Measurements from ENCODE around the gene GAP43.

GAP43 gene

GRCh38 chr3:115695090-115695489 is 71.8 kb downstream of the GAP43 start:
- Histone ChIP-seq H3K9ac (no peak overlapping the region), H3K27ac (no peak overlapping the region), H3K9me3 (ENCODE audit: control insufficient read depth, low read length) (no peaks in the 10 kb centered on the region), H2AFZ (no peak overlapping the region), H3K36me3 (ENCODE audit: control insufficient read depth, insufficient read depth, low read length) (no peaks in the 10 kb centered on the region), H3K4me2 (ENCODE audit: low read length) (no peak overlapping the region), H3K4me1 (no peaks in the 10 kb centered on the region), H3K79me2 (no peaks in the 10 kb centered on the region), H3K27me3 (ENCODE audit: control insufficient read depth, insufficient read depth, low read length) (no peaks in the 10 kb centered on the region), H3K4me3 (ENCODE audit: low read depth, low read length) (no peak overlapping the region)
- TF ChIP-seq, protein P1, sequence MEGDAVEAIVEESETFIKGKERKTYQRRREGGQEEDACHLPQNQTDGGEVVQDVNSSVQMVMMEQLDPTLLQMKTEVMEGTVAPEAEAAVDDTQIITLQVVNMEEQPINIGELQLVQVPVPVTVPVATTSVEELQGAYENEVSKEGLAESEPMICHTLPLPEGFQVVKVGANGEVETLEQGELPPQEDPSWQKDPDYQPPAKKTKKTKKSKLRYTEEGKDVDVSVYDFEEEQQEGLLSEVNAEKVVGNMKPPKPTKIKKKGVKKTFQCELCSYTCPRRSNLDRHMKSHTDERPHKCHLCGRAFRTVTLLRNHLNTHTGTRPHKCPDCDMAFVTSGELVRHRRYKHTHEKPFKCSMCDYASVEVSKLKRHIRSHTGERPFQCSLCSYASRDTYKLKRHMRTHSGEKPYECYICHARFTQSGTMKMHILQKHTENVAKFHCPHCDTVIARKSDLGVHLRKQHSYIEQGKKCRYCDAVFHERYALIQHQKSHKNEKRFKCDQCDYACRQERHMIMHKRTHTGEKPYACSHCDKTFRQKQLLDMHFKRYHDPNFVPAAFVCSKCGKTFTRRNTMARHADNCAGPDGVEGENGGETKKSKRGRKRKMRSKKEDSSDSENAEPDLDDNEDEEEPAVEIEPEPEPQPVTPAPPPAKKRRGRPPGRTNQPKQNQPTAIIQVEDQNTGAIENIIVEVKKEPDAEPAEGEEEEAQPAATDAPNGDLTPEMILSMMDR (IDR thresholded peaks at IDR 0.05), result no peak

DNA sequence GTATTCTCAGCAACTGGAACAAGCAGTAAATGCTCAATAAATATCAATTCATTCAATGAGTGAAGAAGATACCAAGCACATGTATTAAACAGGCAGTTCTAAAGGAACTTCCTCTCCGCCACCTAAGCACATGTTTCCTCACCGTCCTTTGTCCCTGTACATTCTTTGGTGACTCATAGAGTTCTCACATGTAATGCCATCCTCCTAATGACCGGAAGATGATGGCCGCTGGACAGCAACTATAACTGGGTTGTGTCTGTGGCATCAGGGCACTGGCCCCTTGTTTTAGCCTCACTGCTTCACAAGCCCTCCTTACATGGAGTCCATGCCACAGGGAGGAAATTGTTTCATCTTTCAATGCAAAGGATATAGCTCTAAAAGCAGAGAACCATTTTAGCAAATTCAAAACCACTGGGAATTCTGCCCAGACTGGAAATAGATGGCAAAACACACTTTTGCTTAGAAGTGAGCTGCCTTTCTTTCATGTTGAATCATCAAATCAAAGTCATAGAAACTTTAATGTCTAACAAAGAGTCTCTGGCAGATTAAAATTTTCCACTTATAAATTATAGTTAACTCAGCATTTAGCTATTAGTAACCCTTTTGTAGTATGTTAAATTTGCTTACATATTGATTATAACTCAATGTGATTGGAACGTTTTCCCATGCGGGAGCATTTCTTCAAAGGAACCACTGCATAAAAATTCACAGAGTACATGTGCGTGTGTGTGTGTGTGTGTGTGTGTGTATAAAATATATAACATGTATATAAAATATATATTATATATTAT is 74.1 kb downstream of the GAP43 start:
- no peaks in the 10 kb centered on the region for H3K36me3 ChIP-seq (ENCODE audit: control insufficient read depth, insufficient read depth, low read length)
- H3K27me3 ChIP-seq (ENCODE audit: control insufficient read depth, insufficient read depth, low read length), result no peaks in the 10 kb centered on the region
- no peak overlapping the region for H3K4me2 ChIP-seq (ENCODE audit: low read length)
- no peak overlapping the region for H2AFZ ChIP-seq
- no peaks in the 10 kb centered on the region for H3K79me2 ChIP-seq
- no peak overlapping the region for H3K27ac ChIP-seq
- no peak overlapping the region for H3K4me3 ChIP-seq (ENCODE audit: low read depth, low read length)
- TF ChIP-seq, protein P1 (IDR thresholded peaks at IDR 0.05), result no peak
- no peaks in the 10 kb centered on the region for H3K4me1 ChIP-seq
- H3K9ac ChIP-seq, result no peak overlapping the region
- no peaks in the 10 kb centered on the region for H3K9me3 ChIP-seq (ENCODE audit: control insufficient read depth, low read length)

DNA sequence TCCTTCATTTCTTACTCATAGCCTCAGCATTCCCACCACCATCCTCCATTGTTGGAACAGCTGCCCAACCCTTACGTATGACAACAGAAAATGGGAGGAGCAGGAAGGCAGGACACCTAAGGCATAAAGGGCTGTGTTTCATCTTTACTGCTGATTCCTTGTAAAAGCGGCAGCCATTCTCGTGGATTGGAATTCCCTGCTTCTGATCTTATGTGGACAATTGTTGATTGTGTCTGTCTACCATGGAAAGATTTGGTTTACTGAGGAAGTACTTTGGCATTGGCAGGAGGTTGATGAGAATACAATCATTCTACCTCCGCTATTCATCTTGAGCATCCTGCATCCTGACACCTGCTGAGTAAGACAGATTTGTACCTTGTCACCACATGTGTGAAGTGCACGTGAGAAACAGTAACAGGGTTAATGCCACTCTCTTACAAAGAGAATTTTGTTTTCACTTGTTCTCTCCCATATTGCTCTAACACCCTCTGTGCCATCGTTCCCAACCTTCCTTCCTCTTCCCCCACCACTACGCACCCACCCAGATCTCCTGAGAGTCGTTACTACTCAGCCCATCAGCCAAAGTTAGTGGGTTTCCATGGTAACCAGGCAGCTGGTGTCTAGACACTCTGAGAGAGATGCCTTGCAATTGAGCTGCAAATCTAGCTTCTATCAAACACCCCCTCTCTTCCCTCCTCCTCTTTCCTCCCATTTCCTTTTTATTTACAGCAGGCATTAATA is 75.7 kb downstream of the GAP43 start:
- H3K79me2 ChIP-seq, result no peaks in the 10 kb centered on the region
- H3K4me1 ChIP-seq, result no peaks in the 10 kb centered on the region
- no peaks in the 10 kb centered on the region for H3K9me3 ChIP-seq (ENCODE audit: control insufficient read depth, low read length)
- no peaks in the 10 kb centered on the region for H3K36me3 ChIP-seq (ENCODE audit: control insufficient read depth, insufficient read depth, low read length)
- H3K27ac ChIP-seq, result no peak overlapping the region
- TF ChIP-seq, protein P1 (IDR thresholded peaks at IDR 0.05), result no peak
- H3K4me2 ChIP-seq (ENCODE audit: low read length), result no peak overlapping the region
- no peak overlapping the region for H3K4me3 ChIP-seq (ENCODE audit: low read depth, low read length)
- no peaks in the 10 kb centered on the region for H3K27me3 ChIP-seq (ENCODE audit: control insufficient read depth, insufficient read depth, low read length)
- H3K9ac ChIP-seq, result no peak overlapping the region
- H2AFZ ChIP-seq, result no peak overlapping the region

DNA sequence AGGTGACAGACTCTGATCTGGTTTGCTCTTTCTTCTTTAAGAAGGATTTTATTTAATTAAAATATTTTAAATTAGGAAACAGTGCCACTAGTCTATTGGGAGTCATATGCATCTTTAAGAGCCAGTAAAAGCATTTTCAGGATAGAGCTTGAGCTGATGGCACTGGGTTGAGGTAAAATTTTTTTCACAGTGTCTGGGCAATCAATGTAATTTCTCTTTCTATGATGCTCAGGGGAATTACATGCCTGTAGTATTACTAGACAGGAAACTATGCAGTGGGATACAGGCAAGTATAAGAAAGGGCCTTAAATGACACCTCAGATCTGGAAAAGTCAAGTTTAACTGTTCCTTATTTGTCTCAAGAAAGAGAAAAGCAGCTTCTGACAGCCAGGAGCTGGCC is 76.4 kb downstream of the GAP43 start:
- Histone ChIP-seq H2AFZ (no peak overlapping the region), H3K9me3 (ENCODE audit: control insufficient read depth, low read length) (no peaks in the 10 kb centered on the region), H3K36me3 (ENCODE audit: control insufficient read depth, insufficient read depth, low read length) (no peaks in the 10 kb centered on the region), H3K79me2 (no peaks in the 10 kb centered on the region), H3K9ac (no peak overlapping the region), H3K27me3 (ENCODE audit: control insufficient read depth, insufficient read depth, low read length) (no peaks in the 10 kb centered on the region), H3K4me1 (no peaks in the 10 kb centered on the region), H3K4me2 (ENCODE audit: low read length) (no peak overlapping the region), H3K27ac (no peak overlapping the region), H3K4me3 (ENCODE audit: low read depth, low read length) (no peak overlapping the region)
- TF ChIP-seq, protein P1 (IDR thresholded peaks at IDR 0.05), result no peak
